Breast epithelium (tissue), 4 donors: ENCODE measurements around the gene ACRV1. TPM values are rescaled to one million over a fixed set of nuclear protein-coding genes. Genes with fewer than 3 reads are reported as not detected.

ENCODE experiments used
- DNase-seq, 2 donors: peaks; one replicate each; pipeline ENCODE4 v3.0.0-alpha.2; 2019; ENCODE audit warnings: low spot score in 2 of 2
- H3K27ac ChIP-seq, 2 donors: fragments of 200-600 bp; sonication (generic) in 1 of 2; one replicate each; pipeline ENCODE4 v1.5.1; 2016 to 2019; ENCODE audit warnings: mild to moderate bottlenecking in 1 of 2
- H3K27me3 ChIP-seq, 2 donors: fragments of 200-600 bp; sonication (generic) in 1 of 2; one replicate each; pipeline versions ENCODE4 v1.5.1 to v1.6.0; 2017 to 2019; ENCODE audit warnings: control low read depth in 1 of 2, mild to moderate bottlenecking in 1 of 2
- H3K36me3 ChIP-seq: fragments of 200-600 bp; one replicate; pipeline ENCODE4 v1.5.1; 2019
- H3K4me1 ChIP-seq, 2 donors: fragments of 200-600 bp; sonication (generic); one replicate each; pipeline ENCODE4 v1.5.1; 2016 to 2019; ENCODE audit warnings: control low read depth in 1 of 2
- H3K4me3 ChIP-seq, 3 donors: fragments of 200-600 bp; sonication (generic); 1 replicate in 2 of 3; 2 replicates in 1 of 3; pipeline ENCODE4 v1.5.1; 2016 to 2019; ENCODE audit warnings: mild to moderate bottlenecking in 3 of 3, moderate library complexity in 2 of 3
- H3K9me3 ChIP-seq, 2 donors: fragments of 200-600 bp; sonication (generic) in 1 of 2; one replicate each; pipeline ENCODE4 v1.5.1; 2016 to 2019; ENCODE audit warnings: control low read depth in 1 of 2
- CTCF ChIP-seq, 3 donors: fragments of 450-650 bp; IDR thresholded peaks; one replicate each; pipeline ENCODE4 v1.5.1; 2016 to 2017; ENCODE audit warnings: antibody characterized with exemption in 3 of 3, mild to moderate bottlenecking in 3 of 3, moderate library complexity in 3 of 3
- POLR2A ChIP-seq: fragments of 450-650 bp; IDR thresholded peaks from one replicate; pipeline ENCODE4 v1.6.1; 2016; ENCODE audit warnings: antibody characterized with exemption, mild to moderate bottlenecking, moderate library complexity
- POLR2AphosphoS5 ChIP-seq, 3 donors: sonication (generic); formaldehyde crosslinking; IDR thresholded peaks; one replicate each; pipeline ENCODE4 v1.6.1; 2017; ENCODE audit warnings: antibody characterized with exemption in 3 of 3
- intact Hi-C: fragments of 100-400 bp; cut with DNase I; formaldehyde crosslinking; loops from one replicate; pipeline ENCODE4 v1.15.1; 2023; ENCODE audit warnings: low total_unique reads
- total RNA-seq, 3 donors: library from RNA; depleted of rRNA; stranded (reverse); fragments of >200 nt; gene quantifications; one replicate each; pipeline ENCODE4 v1.1.0, GENCODE V29; 2016

Gene ACRV1
- total RNA-seq, 3 donors from 2014 or later: 0.29 TPM; not detected in 2

GRCh38 chr11:125701018-125701610 is 20.5 kb upstream of the ACRV1 start:
- Histone ChIP-seq H3K36me3 (no peaks in the 10 kb centered on the region), H3K4me3 (no peak overlapping the region), H3K27ac (no peak overlapping the region), H3K9me3 (peaks cover 0 to 2% of the 10 kb centered on the region in 2 donors), H3K4me1 (no peaks in the 10 kb centered on the region), H3K27me3 (no peaks in the 10 kb centered on the region)
- TF ChIP-seq CTCF (IDR thresholded peaks at IDR 0.05) (no peak), POLR2AphosphoS5 (IDR thresholded peaks at IDR 0.05) (no peak)
- no peak for DNase-seq
- intact Hi-C loops: no loop called here

DNA sequence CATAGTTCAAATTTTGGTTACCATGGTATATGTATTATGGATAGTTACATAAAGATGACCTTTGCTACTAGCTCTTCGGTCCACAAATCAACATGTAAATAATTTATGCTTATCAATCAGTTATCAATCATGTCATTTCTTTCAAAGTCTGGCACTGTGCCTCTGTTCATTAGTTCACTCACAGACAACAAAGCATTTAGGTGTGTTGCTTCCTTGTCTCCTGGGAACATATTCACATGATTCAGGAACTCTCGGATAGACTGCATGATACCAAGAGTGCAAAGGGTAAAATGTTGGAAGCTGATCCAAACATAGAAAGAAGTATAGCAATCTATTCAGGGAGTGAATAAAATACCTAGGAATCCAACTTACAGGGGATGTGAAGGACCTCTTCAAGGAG is 14.3 kb upstream of the ACRV1 start:
- no peaks in the 10 kb centered on the region for H3K27me3 ChIP-seq
- no peak for DNase-seq
- TF ChIP-seq POLR2A (no peak), CTCF (IDR thresholded peaks at IDR 0.05) (no peak), POLR2AphosphoS5 (IDR thresholded peaks at IDR 0.05) (no peak)
- H3K4me3 ChIP-seq: no peak overlapping the region
- peaks cover 0 to 11% of the 10 kb centered on the region in 2 donors for H3K9me3 ChIP-seq
- no peaks in the 10 kb centered on the region for H3K36me3 ChIP-seq
- intact Hi-C loops: no loop called here
- H3K4me1 ChIP-seq: no peaks in the 10 kb centered on the region
- H3K27ac ChIP-seq: no peak overlapping the region

DNA sequence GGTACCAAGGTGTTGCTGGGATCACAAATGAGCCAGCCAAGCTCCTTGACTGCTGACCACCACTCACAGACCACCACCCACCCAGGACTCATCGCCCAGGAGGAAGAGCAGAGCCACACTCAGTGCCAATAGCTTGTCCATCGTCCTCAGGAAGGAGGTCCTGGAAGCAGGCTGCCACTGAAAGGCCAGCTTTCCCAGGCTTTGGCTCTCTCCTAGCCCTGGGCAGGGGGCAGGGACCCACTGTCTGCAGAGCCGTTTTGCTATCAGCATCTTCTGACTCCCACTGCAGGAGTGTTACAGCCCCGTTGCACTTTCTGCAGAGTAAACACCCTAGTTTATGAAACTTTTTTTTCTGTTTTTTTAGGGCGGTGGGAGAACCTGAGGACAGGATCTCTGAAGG is 12.2 kb upstream of the ACRV1 start:
- intact Hi-C loops: no loop called here
- TF ChIP-seq POLR2AphosphoS5 (IDR thresholded peaks at IDR 0.05) (no peak), POLR2A (no peak), CTCF (IDR thresholded peaks at IDR 0.05) (no peak)
- no peak overlapping the region for H3K4me3 ChIP-seq

DNA sequence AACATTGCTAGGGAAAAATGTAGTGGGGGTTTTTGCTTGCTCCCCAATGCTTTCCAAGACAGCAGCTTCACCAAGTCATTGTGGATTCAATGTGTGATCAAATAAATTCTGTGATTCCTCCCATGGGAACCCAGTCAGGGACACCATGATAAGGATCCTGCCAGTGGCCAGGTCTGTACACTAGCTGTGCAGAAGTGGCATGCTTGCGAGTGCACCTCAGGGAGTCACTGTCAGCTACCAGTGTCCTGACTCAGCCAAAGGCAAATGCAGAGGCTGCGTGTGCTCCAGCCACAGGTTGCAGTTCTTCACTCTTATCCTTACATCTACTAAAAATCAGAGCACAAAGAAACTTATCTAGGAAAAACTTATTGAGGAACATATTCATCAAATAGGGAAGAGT is 9.4 kb upstream of the ACRV1 start:
- H3K36me3 ChIP-seq: no peaks in the 10 kb centered on the region
- intact Hi-C loops: no loop called here
- no peaks in the 10 kb centered on the region for H3K9me3 ChIP-seq
- DNase-seq: no peak
- TF ChIP-seq POLR2A (no peak), CTCF (IDR thresholded peaks at IDR 0.05) (no peak), POLR2AphosphoS5 (IDR thresholded peaks at IDR 0.05) (no peak)
- H3K4me1 ChIP-seq: no peaks in the 10 kb centered on the region
- no peak overlapping the region for H3K4me3 ChIP-seq
- H3K27ac ChIP-seq: no peak overlapping the region
- H3K27me3 ChIP-seq: no peaks in the 10 kb centered on the region

More for the DNA sequence above, 12.2 kb upstream of the ACRV1 start:
- no peak for DNase-seq
- peaks cover 0 to 11% of the 10 kb centered on the region in 2 donors for H3K9me3 ChIP-seq
- no peaks in the 10 kb centered on the region for H3K36me3 ChIP-seq
- H3K27me3 ChIP-seq: no peaks in the 10 kb centered on the region
- H3K27ac ChIP-seq: no peak overlapping the region
- no peaks in the 10 kb centered on the region for H3K4me1 ChIP-seq

DNA sequence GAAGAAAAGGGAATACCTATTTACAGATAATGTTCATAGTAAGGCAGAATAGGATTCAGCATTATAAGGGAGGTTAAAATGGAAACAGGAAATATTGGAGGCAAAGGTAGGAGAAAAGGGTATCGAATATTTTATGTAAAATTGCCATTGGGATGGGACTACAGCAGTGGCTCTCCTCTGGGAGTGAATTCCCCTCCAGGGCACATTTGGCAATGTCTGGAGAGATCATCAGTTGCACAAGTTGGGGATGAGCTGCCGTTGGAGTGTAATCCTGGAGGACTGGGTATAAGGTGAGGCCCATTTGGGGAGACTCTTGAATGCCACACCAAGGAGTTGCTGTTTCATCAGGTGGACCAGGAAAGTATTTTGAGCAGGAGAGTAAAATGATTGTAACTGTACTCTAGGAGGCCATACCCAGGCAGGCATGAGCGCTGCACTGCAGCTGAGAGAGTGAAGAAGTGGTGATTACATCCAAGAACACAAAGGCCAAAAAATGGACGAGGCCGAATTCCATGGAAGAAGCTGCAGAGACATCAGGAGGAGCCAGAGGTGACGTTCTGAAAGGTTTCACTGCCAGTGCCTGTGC is 8.7 kb upstream of the ACRV1 start:
- H3K9me3 ChIP-seq: no peaks in the 10 kb centered on the region

More for the DNA sequence above, 8.7 kb upstream of the ACRV1 start:
- Histone ChIP-seq H3K36me3 (no peaks in the 10 kb centered on the region), H3K4me1 (no peaks in the 10 kb centered on the region), H3K27ac (no peak overlapping the region), H3K4me3 (no peak overlapping the region), H3K27me3 (no peaks in the 10 kb centered on the region)
- no peak for TF ChIP-seq POLR2A
- TF ChIP-seq CTCF (IDR thresholded peaks at IDR 0.05): no peak
- no peak for TF ChIP-seq POLR2AphosphoS5 (IDR thresholded peaks at IDR 0.05)
- intact Hi-C loops: no loop called here
- no peak for DNase-seq
